HUES6 (cell line): ENCODE results near the gene SYT12.

Source experiments
- H3K27ac ChIP-seq: 2 replicates; pipeline ENCODE4 v1.7.0; 2013; ENCODE audit warnings: low read depth, mild to moderate bottlenecking, low read length, inconsistent platforms
- H3K27me3 ChIP-seq: 2 replicates; pipeline ENCODE4 v1.6.1; 2013; ENCODE audit warnings: low read length; ENCODE audit not compliant: control insufficient read depth, insufficient read depth
- H3K36me3 ChIP-seq: 2 replicates; pipeline ENCODE4 v1.6.1; 2013; ENCODE audit warnings: low read length; ENCODE audit not compliant: control insufficient read depth, insufficient read depth
- H3K4me1 ChIP-seq: 2 replicates; pipeline ENCODE4 v1.6.1; 2013; ENCODE audit warnings: low read length; ENCODE audit not compliant: control insufficient read depth, insufficient read depth
- H3K4me3 ChIP-seq: 2 replicates; pipeline ENCODE4 v1.5.1; 2013; ENCODE audit warnings: low read depth, low read length
- H3K9ac ChIP-seq: one replicate; pipeline ENCODE4 v1.6.1; 2013; ENCODE audit warnings: mild to moderate bottlenecking, low read length
- H3K9me3 ChIP-seq: 2 replicates; pipeline ENCODE4 v1.6.1; 2013; ENCODE audit warnings: low read depth, low read length; ENCODE audit not compliant: control insufficient read depth, insufficient read depth

Gene SYT12

DNA sequence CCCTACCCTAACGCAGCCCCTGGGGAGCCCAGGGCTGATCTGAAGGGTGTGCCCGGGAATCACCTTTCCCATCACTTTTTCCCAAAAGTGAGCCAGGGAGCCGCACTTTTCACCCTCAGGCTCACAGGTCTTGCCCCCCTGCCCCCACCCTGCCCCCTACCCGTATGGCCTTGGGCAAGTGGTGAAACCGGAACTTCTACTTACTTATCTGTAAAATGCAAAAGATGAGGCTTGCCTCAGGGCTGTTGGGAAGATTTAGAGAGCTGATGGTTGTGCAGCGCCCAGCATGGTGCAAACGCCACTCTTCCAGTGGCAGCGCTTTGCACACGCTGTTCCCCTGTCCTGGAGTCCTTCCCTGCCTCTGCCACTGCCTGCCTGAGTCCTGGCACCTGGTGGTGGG, 8.0 kb downstream of the SYT12 start:
- Histone ChIP-seq H3K9ac (no peak overlapping the region), H3K4me1 (peaks cover 53% of the 10 kb centered on the region), H3K36me3 (no peaks in the 10 kb centered on the region), H3K4me3 (no peak overlapping the region), H3K27me3 (peaks cover 6% of the 10 kb centered on the region; the same call in 1 of the 2 replicates), H3K9me3 (no peaks in the 10 kb centered on the region), H3K27ac (no peak overlapping the region)

DNA sequence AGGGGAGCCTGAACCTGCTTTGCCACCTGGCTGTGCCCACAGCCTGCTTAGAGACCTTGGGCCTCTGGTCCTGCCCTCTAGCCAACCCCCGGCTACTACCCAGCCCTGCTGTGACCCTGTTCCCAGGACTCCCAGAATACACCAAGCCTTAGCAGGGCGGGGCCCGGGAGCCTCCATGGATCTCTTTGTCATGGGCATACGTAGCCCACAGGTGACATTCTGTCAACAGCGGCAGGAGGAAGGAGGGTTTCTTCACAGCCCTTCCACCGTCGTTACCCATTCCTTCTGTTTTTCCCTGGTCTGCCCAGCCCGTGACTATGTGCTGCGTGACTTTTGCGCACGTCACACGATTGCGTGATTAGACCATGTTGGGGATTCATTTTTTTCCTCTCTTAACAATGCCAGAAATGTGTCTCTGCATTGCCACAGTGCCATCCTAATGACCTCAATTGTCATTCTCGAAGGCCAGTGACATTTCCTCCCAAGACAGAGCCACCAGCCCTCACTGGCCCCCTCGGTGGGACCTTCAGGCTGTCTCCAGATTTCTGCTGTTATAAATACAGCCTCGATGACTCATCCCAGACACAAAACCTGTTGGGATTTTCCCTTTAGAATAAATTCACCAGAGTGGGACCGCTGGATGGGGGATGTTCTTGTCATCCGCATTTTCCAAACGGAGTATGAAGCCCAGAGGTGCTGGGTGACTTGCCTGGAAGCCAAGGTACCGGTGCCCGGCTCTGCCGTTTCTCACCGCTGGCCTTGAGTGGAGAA, 9.0 kb downstream of the SYT12 start:
- Histone ChIP-seq H3K9me3 (no peaks in the 10 kb centered on the region), H3K4me3 (no peak overlapping the region), H3K36me3 (no peaks in the 10 kb centered on the region), H3K9ac (peak overlapping the region; percentile 4), H3K27me3 (peaks cover 3% of the 10 kb centered on the region; the same call in 1 of the 2 replicates), H3K4me1 (peaks cover 53% of the 10 kb centered on the region), H3K27ac (no peak overlapping the region)

DNA sequence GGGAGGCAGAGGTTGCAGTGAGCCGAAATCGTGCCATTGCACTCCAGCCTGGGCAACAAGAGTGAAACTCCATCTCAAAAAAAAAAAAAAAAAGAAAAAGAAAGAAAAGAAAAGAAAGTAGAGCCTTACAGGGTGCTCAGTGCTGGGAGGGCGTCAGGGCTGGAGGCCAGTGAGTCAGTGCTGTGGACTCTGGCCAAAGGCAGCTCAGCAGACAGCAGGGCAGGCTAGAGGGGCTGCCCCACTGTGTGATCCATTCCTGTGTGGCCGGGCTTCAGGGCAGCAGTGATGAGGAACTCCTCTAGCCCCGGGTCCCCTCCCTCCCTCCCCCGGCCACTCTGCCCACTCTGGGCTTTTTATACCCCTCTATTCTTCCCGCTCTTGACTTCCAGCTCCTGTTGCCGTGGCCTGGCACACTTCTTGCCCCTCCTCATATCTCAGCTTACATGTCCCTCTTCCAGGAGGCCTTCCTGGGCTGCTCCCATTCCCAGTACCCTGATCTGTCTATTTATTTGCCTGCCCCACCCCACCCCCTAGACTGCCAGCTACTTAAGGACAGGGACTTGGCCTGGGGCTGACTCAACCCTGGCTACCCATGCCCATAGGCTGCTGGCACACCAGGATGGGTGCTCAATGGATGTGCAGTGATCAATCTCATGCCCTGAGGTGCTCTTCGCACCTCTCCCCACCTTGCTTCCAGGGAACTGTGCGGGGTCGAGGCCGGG, 10.1 kb downstream of the SYT12 start:
- H3K4me1 ChIP-seq: peaks cover 48% of the 10 kb centered on the region
- H3K9me3 ChIP-seq: no peaks in the 10 kb centered on the region
- no peak overlapping the region for H3K4me3 ChIP-seq
- H3K9ac ChIP-seq: no peak overlapping the region
- H3K27me3 ChIP-seq: peaks cover 3% of the 10 kb centered on the region; the same call in 1 of the 2 replicates
- no peak overlapping the region for H3K27ac ChIP-seq
- H3K36me3 ChIP-seq: no peaks in the 10 kb centered on the region

DNA sequence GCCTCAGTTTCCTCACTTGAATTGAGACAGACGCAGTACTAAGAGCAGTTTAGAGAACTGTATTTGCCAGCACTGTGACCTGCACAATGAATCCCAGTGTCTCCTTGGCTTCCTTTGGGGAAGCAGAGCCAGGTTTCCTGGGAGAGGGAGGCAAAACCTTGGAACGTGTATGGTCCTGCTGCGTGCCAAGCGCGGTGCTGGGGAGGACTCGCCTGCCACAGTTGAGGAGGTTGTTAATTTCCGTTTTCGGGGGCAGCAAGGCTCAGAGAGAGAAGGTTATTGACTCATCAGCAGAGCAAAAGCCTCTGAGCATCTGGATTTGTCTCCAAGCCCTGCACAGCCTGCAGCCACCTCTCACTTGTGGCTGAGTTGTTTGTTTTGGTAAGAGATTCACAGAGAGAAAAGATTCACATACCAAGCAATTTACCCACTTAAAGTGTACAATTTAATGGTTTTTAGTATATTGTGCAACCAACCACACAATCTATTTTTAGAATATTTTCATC, 10.8 kb downstream of the SYT12 start:
- Histone ChIP-seq H3K4me1 (peaks cover 40% of the 10 kb centered on the region), H3K36me3 (no peaks in the 10 kb centered on the region), H3K9ac (no peak overlapping the region), H3K4me3 (no peak overlapping the region), H3K27ac (no peak overlapping the region), H3K9me3 (no peaks in the 10 kb centered on the region), H3K27me3 (peaks cover 3% of the 10 kb centered on the region; the same call in 1 of the 2 replicates)

DNA sequence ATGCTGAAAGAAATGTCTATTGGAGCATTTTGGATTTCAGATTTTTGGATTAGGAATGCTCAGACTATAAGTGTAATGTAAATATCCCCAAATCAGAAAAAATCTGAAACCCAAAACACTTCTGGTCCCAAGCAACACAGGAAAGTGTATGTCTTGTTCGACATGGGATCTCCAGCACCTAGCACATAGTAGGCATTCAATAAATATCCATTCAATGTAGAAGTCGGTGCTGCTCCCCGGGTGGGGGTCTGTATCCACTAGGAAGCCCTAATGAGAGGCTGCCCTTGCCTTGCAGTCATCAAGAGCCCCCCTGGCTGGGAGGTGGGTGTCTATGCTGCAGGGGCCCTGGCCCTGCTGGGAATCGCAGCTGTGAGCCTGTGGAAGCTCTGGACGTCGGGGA, 11.4 kb downstream of the SYT12 start:
- no peaks in the 10 kb centered on the region for H3K9me3 ChIP-seq
- H3K27ac ChIP-seq: no peak overlapping the region
- H3K36me3 ChIP-seq: no peaks in the 10 kb centered on the region
- H3K4me1 ChIP-seq: peaks cover 34% of the 10 kb centered on the region
- H3K9ac ChIP-seq: no peak overlapping the region
- peaks cover 3% of the 10 kb centered on the region; the same call in 1 of the 2 replicates for H3K27me3 ChIP-seq
- H3K4me3 ChIP-seq: no peak overlapping the region

DNA sequence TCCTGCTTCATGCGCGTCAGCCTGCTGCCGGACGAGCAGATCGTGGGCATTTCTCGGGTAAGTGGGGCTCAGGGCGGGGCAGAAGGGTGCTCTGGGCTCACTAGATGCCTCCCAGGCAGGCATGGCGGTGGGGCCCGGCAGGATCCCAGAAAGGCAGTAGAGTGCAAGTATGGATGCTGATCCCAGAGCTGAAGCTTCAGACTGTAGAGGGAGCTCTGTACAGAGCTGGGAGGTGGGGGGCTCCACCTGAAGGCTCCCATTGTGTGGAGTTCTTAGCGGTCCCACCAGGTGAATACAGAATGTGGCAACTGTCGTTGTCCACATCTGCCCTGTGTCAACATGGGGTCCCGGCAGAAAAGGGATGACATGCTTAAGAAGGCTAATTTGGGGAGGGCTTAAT, 17.2 kb downstream of the SYT12 start:
- H3K27ac ChIP-seq: no peak overlapping the region
- H3K36me3 ChIP-seq: no peaks in the 10 kb centered on the region
- H3K9me3 ChIP-seq: no peaks in the 10 kb centered on the region

DNA sequence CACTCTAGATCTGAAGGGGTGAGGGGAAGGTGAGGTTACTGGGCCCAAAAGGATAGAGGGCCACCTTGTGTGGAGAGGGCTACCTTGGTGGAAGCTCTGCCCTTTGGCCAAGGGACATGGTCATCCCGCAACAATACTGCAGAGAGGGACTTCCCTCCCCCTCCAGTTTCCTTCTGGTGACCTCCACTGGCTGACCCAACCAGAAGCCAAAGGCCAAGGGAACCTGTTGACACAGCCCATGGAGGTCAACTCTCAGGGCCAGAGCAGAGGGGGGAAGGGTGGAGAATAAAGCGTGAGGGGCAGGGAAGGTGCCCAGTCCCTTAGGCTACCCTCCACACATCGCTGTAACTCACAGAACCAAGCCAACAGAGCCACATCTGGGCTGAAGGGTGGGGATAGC, 18.7 kb downstream of the SYT12 start:
- Histone ChIP-seq H3K27ac (no peak overlapping the region), H3K4me1 (no peaks in the 10 kb centered on the region), H3K9me3 (no peaks in the 10 kb centered on the region), H3K36me3 (no peaks in the 10 kb centered on the region), H3K4me3 (no peak overlapping the region), H3K9ac (no peak overlapping the region), H3K27me3 (no peaks in the 10 kb centered on the region)

More for the DNA sequence above, 17.2 kb downstream of the SYT12 start:
- Histone ChIP-seq H3K4me3 (no peak overlapping the region), H3K4me1 (no peaks in the 10 kb centered on the region), H3K27me3 (no peaks in the 10 kb centered on the region), H3K9ac (no peak overlapping the region)

DNA sequence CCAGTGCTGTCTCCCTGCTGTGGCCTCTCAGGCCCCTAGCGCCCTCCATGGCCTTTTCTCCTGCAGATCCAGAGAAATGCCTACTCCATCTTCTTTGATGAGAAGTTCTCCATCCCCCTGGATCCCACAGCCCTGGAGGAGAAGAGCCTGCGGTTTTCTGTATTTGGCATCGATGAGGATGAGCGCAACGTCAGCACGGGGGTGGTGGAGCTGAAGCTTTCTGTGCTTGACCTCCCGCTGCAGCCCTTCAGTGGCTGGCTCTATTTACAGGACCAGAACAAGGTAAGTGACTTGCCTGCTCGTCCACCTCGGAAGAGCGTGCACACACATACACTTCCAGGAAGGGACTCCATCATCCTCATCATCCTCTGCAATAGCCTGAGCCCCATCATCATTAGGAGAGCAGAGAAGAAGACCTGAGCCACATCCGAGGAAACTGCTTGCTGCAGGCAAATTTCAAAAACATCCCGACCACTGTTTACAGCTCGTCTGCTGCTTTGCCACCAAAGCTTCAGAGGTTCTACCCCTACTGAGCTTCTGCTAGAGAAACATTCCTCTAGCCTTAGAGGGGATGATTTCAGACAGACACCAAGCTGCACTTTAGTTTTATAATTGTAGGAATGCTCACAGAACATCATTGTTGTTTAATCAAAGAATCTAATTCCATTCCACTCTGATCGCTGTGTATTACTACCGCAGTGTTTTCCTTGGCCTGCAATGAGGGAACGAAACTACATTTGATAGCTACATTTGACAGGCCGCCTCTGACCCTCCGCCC, 20.8 kb downstream of the SYT12 start:
- H3K4me3 ChIP-seq: no peak overlapping the region
- no peak overlapping the region for H3K9ac ChIP-seq
- no peak overlapping the region for H3K27ac ChIP-seq
- no peaks in the 10 kb centered on the region for H3K27me3 ChIP-seq
- no peaks in the 10 kb centered on the region for H3K9me3 ChIP-seq
- no peaks in the 10 kb centered on the region for H3K4me1 ChIP-seq
- H3K36me3 ChIP-seq: no peaks in the 10 kb centered on the region

DNA sequence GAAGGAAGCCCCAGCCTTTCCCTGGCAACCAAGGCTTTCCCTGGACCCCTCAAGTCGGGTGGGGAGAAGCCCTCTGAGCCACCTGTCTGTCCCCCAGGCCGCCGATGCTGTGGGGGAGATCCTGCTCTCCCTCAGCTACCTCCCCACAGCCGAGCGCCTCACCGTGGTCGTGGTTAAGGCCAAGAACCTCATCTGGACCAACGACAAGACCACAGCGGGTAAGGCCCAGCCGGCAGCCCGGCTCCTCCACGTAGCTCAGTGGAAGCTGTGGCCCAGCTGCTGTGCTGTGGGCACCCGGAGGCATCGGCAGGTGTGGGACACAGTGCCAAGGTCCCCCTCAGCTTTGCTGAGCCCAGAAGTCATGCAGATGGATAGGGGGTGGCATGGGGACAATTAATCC, 21.6 kb downstream of the SYT12 start:
- H3K4me1 ChIP-seq: no peaks in the 10 kb centered on the region
- no peak overlapping the region for H3K4me3 ChIP-seq
- H3K9me3 ChIP-seq: no peaks in the 10 kb centered on the region
- H3K27me3 ChIP-seq: no peaks in the 10 kb centered on the region
- no peak overlapping the region for H3K27ac ChIP-seq
- H3K36me3 ChIP-seq: no peaks in the 10 kb centered on the region
- no peak overlapping the region for H3K9ac ChIP-seq

DNA sequence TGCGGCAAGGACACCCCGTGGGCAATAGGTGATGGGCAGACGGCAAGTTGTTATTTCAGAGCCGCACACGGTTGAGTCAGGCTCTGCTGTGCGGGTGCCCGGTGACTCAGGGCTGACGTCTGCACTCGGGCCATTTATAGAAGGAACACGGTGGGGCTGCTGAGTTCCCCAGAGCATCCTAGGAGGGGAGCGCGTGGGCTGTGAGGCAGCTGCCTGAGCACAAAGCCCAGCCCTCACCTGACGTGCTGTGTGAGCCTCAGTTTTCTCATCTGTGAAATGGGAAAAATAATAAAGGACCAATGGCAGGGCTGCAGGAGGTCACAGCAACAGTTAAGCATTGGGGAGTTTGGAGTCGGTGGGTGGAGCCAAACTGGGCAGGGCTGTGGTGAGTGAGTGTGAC, 22.4 kb downstream of the SYT12 start:
- Histone ChIP-seq H3K36me3 (no peaks in the 10 kb centered on the region), H3K27ac (no peak overlapping the region), H3K4me1 (no peaks in the 10 kb centered on the region), H3K9me3 (no peaks in the 10 kb centered on the region), H3K4me3 (no peak overlapping the region), H3K27me3 (no peaks in the 10 kb centered on the region), H3K9ac (no peak overlapping the region)
